NT2/D1 (cell line): Measurements from ENCODE around the gene MRPS2.

Source experiments
- SUZ12 ChIP-seq: IDR thresholded peaks from 2 replicates; pipeline ENCODE4 v1.6.1; 2011; ENCODE audit not compliant: insufficient read length, insufficient read depth; ENCODE audit errors: extremely low read depth
- YY1 ChIP-seq: IDR thresholded peaks from 2 replicates; pipeline ENCODE4 v1.6.1; 2011; ENCODE audit not compliant: insufficient read length, insufficient read depth
- ZNF274 ChIP-seq: IDR thresholded peaks from 2 replicates; pipeline ENCODE4 v1.6.1; 2011; ENCODE audit warnings: mild to moderate bottlenecking, low read depth, low read length

GRCh38 chr9:135471791-135472640 lies 28.5 kb upstream of the MRPS2 start:
- TF ChIP-seq YY1 = no peak
- no peak for TF ChIP-seq ZNF274
- no peak for TF ChIP-seq SUZ12
